ENCODE results near the gene MMP17.

DNA sequence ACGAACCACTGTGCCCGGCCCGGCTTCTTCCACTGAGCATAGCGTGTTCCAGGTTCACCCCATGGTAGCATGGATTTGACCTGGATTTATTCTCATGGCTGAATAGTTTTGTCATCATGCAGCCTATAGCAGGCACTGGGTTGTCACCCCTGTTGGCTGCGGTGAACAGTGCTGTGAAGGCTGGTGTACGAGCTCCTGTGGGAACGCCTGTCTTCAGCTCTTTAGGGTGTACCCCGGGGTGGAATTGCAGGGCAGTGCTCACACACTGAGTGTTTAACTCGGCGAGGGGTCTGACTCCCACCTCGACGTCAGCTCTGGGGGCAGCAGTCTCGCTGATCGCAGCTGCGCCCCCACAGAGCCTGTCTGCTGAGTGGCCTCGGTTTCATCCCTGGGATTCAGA is 15.3 kb downstream of the MMP17 start:
- TF ChIP-seq, protein P1, sequence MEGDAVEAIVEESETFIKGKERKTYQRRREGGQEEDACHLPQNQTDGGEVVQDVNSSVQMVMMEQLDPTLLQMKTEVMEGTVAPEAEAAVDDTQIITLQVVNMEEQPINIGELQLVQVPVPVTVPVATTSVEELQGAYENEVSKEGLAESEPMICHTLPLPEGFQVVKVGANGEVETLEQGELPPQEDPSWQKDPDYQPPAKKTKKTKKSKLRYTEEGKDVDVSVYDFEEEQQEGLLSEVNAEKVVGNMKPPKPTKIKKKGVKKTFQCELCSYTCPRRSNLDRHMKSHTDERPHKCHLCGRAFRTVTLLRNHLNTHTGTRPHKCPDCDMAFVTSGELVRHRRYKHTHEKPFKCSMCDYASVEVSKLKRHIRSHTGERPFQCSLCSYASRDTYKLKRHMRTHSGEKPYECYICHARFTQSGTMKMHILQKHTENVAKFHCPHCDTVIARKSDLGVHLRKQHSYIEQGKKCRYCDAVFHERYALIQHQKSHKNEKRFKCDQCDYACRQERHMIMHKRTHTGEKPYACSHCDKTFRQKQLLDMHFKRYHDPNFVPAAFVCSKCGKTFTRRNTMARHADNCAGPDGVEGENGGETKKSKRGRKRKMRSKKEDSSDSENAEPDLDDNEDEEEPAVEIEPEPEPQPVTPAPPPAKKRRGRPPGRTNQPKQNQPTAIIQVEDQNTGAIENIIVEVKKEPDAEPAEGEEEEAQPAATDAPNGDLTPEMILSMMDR (optimal IDR thresholded peaks at IDR 0.05 in 1 of 3, IDR thresholded peaks at IDR 0.05 in 1 of 3, conservative IDR thresholded peaks at IDR 0.05 in 1 of 3; ENCODE audit: extremely low read depth in 1 of 3, insufficient read depth in 2 of 3, low read length in 3 of 3): no peak
- TF ChIP-seq EZH2 (IDR thresholded peaks at IDR 0.05; ENCODE audit: low read length): no peak
